Fibroblast of skin of left quadriceps (primary cell): ENCODE results near the gene CCDC157.
"Not testable (repeated sequence)": the region's sequence is repeated elsewhere in the genome, so short reads cannot be mapped to it uniquely, and the experiment has no call there.

Experiments used
- DNase-seq, 2 experiments: peaks; one replicate each; pipeline ENCODE4 v3.0.0-alpha.2; 2013; ENCODE audit warnings: low read depth in 2 of 2

CCDC157 gene

GRCh38 chr22:30390974-30391691, 34.3 kb downstream of the CCDC157 start:
- peak in 1 of 2 experiments; percentile 15 for DNase-seq

DNA sequence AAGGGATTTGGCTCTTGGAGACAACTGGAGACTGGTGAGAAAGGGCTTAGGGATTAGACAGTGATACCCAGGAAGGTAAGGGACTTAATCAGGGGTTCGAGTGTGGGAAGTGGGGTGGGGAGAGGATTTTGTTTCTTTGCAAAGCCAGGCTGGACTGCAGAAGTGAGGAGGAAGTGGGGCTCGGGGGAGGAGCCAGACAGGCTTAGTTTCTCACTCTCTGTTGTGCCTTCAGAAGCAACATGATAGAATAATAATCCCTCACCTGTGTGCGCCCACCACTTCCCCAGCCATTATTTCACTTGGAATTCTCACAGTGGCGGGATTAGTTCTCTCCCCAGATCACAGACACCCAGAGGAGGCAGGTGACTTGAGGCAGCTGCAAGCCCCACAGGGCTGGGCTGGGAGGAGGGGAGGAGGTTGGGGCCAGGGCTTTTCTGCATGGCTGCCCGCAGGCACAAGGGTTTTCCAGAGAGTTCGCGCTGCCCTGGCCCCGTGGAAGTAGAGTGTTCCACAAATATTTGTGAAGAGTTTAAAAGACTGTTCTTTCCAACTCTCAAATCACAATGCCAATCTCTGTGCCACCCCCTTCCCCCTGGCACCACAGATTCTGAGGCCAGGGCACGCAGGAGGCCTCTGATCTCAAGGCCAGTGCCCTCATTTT, 36.0 kb downstream of the CCDC157 start:
- DNase-seq: no peak

DNA sequence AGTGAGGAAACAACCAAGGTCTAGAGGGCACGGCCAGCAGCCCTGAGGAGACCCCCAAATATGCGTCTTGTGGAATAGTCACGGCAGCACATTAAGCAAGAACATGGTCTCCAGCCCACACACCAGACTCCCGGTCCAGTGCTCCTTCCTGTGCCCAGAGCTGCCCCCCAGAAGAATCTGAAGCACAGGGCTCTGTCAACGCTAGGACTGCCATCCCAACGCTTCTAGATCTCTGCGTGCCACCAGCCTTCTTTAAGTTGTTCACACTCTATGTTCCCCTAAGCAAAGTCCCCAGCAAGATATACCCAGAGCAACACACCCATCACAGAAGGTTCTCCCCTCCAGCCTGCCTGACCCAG, 36.5 kb downstream of the CCDC157 start:
- DNase-seq: no peak

GRCh38 chr22:30393885-30394284, 37.1 kb downstream of the CCDC157 start:
- DNase-seq: no peak

DNA sequence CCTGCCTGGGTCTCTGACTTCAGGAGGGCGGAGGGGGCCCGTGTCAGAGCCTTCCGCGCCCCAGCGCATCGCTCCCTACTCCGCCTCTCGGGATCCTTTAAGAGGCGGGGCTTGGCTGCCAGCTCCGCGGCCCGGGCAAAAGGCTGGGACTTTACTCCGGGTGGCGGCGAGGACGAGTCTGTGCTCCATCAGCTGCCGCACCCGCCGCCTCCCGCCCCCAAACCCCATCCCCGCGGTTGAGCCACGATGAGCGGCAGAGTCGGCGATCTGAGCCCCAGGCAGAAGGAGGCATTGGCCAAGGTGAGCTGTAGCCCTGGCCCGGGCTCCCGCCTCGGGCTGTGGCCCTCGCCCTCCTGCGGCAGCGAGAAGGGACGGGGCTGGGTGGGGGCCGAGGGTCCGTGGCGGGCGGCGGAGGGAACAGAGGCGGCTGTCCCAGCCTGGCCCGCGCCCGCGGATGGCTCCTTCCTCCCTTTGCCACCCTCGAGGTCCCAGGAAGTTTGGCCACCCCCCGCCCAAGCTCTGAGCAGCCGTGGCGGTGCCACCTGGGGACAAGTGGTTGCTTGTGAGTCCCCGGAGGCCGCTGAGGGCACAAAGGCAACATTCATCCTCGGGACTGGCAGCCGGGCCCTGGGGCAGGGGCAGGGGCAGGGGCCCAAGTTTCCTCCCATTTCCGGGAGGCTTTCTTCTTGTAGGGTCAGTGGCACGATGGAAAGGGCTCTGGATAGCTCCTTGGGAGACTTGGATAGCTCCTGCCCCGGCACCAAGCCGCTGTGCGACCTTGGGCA, 40.3 kb downstream of the CCDC157 start, which contains the start of gene SEC14L2:
Gene SEC14L2 (plus strand): TSS at position 148 of the 785 bp plus-strand sequence. CDS start 99 bp downstream, at position 247.
- peak in 1 of 2 experiments; percentile 15 for DNase-seq

- DNase-seq: no peak
Measured at GRCh38 chr22:30397656-30398635, 41.1 kb downstream of the CCDC157 start.

DNA sequence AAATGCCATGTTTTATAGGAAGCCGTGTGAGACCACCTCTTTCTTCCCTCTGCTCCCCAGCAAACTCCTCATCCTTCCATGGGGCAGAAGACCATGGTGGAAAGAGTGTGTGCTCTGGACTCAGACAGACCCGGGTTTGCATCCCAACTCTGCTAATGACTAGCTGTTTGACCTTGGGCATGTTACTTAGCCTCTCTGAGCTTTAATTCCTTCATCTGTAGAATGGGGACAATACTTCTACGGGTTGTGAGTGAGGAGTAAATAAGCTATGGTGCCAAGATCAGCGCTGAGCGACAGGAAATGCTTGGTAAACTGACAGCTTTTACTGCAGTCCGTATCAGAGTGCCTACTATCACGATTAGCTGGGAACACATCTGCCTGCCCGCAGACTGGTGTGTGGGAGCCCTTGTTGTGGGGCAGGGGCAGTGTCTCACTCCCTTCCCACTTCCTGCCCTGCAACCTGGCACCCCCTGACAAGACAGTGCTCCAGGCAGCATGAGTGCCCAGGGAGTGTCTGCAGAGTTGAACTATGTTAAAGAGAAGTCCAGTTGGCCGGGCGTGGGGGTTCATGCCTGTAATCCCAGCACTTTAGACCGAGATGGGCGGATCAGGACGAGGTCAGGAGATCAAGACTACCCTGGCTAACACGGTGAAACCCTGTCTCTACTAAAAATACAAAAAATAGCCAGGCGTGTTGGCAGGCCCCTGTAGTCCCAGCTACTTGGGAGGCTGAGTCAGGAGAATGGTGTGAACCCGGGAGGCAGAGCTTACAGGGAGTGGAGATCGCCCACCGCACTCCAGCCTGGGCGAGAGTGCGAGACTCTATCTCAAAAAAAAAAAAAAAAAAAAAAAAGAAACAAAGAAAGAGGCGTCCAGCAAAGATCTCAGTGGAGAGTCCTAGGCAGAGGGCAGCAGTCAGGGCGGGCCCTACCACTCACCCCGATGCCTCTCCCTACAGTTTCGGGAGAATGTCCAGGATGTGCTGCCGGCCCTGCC, 42.2 kb downstream of the CCDC157 start:
- DNase-seq: no peak

GRCh38 chr22:30399718-30400117, 42.9 kb downstream of the CCDC157 start:
- DNase-seq: no peak

GRCh38 chr22:30400159-30400558, 43.4 kb downstream of the CCDC157 start:
- DNase-seq: no peak

DNA sequence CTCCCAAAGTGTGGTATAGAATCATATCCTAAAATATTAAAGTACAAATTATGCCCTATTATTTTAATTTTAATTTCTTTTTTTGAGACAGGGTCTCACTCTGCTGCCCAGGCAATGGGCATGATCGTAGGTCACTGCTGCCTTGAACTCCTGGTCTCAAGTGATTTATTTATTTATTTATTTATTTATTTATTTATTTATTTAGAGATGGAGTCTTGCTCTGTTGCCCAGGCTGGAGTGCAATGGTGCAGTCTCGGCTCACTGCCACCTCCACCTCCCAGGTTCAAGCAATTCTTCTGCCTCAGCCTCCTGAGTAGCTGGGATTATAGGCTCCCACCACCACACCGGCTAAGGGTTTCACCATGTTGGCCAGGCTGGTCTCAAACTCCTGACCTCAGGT, 44.2 kb downstream of the CCDC157 start:
- DNase-seq: not testable (repeated sequence)

DNA sequence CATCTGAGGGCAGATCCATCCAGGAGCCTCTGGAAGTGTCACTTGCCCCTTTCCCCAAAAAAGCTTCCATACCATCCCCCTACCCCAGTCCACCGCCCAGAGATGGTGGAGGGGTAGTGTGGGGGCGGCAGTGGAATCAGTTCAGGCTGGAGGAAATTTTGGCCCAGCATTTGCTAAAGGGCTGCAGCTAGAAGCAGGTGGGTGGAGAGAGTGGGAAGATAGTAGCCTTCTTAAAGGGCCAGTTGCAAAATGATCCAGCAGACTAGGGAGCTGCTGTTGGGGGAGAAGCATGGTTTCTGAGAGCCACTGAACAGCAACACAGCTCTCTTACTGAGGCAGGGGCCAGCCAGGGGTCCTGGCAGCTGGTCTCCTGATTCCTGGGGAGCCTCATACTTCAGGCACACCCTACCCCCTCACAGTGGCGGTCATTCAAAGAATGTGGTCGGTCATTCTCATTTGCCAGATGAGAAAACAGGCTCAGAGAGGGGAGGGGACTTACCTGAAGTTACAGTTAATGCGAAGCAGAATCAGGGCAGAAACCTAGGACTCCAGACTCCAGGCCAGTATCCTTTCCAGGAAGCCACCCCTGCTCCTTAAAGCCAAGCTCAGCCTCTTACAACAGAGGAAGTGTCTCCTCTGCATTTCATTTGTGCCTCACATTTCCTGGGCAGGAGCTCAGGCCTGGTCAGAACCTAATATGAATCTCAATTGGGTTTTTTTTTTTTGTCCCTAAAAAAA, 45.4 kb downstream of the CCDC157 start:
- no peak for DNase-seq

- DNase-seq: not testable (repeated sequence)
Measured at GRCh38 chr22:30402766-30403104, 45.9 kb downstream of the CCDC157 start.

DNA sequence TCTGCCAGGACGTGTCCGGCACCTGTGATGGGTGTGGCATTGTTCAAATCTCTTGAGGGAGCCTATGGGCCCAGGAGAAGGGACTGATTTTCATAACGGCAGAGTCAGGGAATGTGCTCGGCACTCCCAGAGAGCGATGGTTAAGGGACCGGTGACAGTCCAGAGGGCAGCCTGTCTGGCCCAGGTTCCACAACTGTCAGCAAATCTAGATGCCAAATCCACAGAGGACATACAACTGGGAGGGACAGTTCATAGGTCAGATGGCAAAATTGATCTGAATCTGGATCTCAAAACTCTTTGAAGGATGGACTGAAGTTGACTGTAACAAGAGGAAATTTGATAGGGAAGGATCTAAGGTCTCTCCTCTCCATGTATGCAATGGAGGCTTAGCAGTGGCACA, 47.5 kb downstream of the CCDC157 start:
- DNase-seq: no peak

DNA sequence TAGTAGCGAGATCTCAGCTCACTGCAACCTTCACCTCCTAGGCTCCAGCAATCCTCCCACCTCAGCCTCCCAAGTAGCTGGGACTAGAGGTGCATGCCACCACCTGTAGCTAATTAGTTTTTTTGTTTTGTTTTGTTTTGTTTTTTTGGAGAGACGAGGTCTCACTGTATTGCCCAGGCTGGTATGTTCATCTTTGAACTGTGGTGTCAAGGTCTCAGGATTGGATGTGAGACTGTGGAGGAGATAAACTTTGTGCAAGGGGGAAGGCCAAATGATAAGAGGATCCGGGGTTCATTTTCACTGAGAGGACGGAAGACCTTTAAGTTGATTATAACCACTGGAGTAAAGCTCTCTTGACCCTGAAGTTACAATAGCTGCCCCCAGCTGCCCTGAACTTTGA, 48.9 kb downstream of the CCDC157 start:
- no peak for DNase-seq

DNA sequence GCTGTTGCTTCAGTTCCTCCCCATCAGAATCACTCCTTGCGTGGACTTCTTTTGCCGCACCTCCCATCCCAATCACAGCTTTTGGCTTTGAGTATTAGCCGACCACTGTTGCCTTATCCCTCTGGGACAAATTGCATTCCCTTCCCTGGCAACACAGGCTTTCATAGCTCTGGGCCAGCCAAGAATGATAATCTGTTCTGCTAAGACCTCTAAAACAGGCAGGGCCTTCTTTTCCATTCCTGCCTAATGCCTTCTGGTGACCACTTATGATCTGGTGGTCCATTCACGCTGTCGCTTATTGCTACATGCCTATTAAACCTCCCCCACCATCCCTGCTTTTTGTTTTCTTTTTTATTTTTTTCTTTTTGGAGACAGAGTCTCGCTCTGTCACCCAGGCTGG, 49.6 kb downstream of the CCDC157 start:
- no peak for DNase-seq

GRCh38 chr22:30408388-30409102, 51.7 kb downstream of the CCDC157 start:
- DNase-seq: no peak

GRCh38 chr22:30411780-30412179, 55.0 kb downstream of the CCDC157 start:
- no peak for DNase-seq

DNA sequence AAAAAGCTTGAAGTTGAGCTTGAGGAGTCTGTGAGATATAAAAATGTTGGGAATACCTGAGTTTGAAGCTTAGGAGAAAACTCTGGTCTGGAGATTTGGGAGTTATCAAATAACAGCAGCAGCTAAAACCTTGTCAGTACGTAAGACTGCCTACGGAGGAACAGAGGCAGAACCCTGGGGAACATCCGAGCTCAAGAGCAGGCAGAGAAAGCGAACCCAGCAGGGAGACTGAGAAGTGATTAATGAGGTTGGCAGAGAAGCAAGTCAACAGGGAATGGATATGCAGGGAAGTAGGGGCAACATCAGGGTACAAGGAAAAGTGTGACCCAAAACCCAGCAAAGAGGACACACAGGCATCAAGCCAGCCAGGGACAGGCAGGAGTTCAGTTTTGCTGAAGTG, 56.2 kb downstream of the CCDC157 start:
- no peak for DNase-seq
